HG02759 (cell line): Measurements from ENCODE around the gene LYZL4.

Experiments used
- ATAC-seq: cut with Tn5 transposase; IDR thresholded peaks from one replicate; pipeline ENCODE4 v1.9.1; 2021; ENCODE audit warnings: mild to moderate bottlenecking, moderate library complexity; ENCODE audit not compliant: unreplicated experiment

The LYZL4 gene

DNA sequence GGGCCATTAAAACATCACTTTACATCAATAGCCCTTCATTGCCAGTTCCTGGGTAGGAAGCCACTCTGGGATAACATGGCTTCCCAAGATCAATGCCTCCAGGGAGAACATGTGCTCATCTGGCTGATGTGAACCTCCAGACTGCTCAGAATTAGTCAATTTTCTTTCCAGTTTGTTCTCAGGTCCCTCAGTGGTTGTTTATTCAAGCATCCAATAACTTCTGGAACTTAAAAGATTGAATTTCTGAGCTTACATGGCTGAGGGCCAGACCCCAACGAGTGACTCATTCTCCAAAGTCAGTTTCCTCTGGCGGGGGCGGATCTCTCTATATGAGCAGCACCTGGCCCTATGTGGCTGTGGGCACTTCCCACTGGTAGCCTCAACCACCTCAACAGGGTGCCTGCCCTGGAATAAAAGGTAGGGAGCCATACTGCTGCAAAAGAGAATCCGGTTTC, 34.0 kb downstream of the LYZL4 start:
- no peak for ATAC-seq

DNA sequence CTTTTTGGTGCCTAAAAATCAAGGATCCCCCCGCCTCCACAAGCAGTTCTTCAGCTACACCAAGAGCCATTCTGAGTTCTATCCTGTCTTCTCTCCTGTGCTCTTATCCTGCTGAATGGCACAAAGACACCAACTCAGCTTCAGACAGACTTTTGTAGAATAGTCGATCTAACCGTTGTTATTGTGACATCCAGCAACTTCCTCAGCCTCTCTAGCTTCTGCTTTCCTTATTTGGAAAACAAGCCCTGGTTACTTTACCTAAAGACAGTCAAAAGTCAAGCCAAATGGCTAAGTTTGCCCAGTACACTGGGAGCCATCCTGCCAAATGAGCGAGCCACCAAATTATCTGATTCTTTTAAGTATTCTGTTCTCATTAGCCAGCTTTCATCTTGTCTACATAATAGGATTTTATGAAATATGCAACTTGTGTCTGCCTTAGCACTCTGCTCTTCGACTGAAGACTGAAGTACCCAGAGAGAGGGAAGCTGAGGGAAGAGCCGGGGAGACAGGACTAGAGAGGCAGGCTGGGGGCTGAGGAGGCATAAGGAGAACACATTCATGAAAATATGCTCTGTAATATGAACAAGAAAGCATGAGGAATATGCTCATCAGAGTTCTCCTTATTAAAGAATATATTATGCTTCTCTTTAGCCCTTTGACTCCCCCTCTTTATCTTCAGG, 35.1 kb downstream of the LYZL4 start:
- no peak for ATAC-seq

DNA sequence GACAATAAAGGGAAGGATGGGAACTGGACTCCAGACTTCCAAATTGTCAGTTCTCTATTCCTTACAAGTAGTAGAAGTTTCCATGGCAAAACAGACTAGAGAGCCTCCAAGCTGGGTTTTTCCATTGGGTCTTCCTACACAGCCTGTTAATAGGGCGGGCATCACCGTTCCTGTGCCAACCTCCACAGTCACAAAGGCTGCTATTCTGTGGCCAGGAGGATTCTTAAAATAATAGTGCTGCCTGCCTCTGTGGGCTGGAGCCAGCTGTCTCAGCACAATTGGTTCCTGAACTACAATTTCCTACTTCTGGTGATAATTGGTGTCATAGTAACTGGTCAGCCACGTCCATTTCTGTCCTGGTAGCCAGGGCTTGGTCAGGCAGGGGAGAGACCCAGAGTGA, 38.6 kb downstream of the LYZL4 start:
- ATAC-seq, result no peak

DNA sequence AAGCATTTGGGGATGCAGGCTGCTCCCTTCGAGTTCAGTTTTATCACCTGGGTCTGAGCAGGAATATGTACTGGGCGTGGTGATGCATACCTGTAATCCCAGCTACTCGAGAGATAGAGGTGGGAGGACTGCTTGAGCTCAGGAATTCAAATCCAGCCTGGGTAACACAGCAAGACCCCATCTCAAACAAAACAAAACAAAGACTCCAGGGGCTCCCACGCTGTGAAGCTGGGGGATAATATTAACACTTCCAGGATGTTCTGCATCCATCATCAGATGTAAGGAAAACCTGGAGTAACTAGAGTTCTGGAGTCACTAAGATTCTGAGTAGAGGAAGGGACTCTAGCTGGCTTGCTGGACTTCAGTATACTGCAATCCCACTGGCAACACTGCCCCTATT, 40.6 kb downstream of the LYZL4 start:
- no peak for ATAC-seq

DNA sequence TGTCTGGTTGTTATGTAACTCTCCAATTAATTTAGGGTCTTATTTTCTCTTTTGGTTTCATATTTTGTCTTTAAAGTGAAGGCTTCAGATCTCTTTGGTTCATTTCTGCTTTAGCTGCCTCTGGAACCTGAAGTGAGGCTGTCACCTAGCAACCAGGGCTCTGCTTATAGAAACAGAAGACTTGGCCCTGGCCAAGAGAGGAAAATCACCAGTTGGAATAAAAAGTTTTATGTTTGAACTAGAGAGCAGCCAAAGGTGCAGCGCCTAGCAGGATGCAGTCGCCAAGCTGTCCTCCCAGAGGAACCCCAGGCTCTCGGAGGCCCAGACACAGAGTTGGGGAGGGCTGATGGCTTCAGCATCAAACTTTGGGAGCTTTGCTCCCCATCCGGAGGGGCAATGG, 41.1 kb downstream of the LYZL4 start:
- ATAC-seq, result no peak

DNA sequence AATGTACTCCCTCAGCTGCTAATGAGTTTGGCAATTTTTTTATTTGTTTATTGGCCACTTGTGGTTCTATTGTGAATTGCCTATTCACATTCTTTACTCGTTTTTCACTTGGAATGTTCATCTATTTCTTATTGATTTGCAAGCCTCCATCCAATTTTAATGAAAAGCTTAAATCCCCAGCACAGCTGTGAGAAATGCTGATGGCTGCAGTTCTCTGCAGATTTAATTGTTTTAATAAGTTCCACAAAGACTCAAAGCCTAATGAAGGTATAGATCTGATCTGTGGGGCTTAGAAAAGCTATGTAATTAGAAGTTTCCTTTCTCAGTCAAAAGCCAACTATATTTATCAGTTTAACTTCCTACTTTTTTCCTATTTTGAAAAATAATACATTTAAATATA, 41.5 kb downstream of the LYZL4 start:
- ATAC-seq, result no peak

DNA sequence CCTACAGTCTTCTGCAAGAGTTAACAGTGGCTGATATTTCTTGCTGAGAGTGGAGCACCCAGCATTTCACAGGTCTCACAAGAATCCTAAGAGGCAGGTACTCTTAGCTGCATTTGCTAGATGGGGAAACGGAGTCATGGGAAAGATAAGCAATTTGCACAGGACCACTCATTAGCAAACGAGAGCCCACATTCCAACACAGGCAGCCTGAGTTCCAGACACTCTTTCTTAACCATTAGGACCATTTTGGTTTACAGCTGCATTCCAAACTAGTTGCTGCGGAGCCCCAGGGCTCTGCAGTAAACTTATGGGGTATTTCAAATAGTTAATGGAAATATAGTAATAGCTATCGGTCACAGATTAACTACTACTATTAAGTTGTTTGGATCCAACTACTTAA, 42.5 kb downstream of the LYZL4 start:
- ATAC-seq, result no peak

DNA sequence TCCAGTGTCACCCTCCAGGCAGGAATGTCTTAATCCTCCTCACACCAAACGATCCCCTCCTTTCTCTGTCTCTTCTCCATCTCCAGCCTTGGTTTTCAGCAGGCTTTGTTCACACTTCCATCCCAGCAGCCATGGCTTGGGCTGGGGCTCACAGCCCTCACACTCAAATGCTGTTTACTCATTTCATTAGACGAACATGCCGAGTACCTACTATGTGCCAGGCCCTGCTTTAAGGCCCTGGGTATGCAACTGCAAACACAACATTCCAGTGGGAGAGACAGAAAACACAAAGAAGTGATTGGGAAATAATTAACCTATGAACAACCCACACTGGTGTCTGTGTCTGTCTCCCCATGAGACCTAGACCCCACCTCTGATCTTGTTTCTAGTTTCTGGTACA, 43.9 kb downstream of the LYZL4 start:
- no peak for ATAC-seq

DNA sequence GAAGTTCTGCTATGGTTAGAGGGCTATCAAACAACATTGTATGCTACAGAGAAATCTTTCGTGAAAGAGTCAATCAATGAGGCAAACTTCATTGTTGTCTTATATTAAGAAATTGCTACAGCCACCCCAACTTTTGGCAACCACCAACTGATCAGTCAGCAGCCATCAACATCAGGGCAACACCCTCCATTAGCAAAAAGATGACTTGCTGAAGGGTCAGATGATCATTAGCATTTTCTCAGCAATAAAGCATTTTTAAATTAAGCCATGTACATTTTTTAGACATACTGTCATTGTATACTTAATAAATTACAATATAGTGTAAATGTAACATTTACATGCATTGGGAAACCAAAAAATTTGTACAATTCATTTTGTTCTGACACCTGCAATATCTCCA, 53.1 kb downstream of the LYZL4 start:
- no peak for ATAC-seq

DNA sequence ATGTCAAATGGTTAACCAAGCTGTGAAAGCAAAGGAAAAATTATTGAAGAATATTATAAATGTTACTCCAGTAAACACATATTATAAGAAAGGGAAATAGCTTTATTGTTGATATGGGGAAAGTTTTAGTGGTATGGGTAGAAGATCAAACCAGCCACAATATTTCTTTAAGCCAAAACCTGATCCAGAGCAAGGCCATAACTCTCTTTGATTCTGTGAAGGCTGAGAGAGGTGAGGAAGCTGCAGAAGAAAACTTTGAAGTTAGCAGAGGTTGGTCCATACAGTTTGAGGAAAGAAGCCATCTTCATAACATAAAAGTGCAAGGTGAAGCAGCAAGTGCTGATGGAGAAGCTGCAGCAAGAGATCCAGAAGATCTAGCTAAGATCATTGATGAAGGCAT, 54.8 kb downstream of the LYZL4 start:
- no peak for ATAC-seq

DNA sequence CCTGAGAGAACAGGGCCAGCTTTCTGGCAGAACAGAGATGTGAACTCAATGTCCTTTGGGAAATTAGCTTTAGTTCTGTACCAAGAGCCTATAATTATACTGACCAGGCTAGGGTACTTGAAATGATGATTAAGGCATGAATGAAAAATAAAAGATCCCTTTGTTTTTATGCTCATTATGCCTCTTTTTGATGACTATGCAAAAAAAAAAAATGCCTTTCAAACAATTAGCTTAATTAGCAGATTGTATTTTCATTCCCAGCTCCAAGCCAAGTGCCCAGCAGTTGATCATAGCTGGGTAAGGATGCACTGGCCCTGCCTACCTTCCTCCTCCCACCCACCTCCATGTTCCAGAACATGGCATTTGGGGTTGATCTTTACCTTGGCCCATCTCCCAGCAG, 56.8 kb downstream of the LYZL4 start:
- ATAC-seq, result no peak

DNA sequence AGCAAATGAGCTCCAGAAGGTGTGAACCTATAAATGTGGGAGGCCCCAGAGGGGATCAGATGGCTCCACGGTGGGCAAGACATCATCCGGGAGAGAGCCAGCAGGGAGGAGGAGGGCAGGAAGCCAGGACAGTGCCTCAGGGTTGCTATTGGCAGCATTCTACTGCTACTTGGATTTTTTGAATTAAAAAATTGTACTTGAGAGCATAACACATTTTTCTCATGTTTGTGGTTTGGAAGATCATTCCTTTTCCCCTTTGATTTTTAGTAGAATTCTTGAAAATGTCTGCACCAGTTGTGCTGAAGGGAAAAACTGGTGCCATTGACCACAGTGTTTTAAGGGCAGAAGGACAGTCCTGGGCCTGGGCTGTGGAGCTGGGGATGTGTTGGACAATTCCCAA, 59.2 kb downstream of the LYZL4 start:
- ATAC-seq, result no peak

DNA sequence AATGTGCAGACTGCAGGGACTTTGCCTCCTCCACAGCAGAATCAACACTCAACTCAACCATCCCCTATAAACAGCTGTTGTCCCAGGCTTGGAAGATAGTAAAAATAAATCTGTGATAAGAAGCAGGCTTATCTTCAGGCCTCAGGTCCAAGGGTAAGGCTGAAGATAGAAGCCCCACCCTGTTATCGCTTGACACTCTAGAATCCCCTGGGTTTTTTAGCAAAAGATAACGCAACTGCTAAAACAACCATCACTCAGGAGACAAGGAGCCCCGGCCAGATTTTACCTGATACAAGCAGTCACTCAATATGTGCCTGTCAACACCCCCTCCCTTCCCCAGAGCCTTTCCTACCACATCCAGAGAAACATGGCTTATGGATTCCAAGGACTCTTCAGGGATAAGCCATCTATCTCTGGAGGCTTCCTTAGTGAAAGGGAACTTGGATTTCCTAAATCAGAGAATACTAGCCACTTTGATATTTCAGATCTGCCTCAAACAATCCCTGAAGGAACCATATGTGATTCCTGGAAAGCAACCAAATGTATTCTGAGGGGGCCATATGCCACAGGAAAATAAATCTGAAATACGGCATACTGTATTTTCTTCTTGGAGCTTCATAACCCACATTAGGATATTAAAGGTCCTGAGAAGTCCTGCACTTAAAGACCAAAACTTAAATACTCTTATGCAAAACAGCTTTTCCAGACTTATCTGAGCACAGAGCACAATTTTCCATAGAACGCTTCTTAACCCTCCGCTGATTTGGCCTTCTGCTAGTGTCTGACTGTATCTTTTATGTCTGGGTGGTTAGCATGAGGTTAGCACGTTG, 60.4 kb downstream of the LYZL4 start:
- no peak for ATAC-seq

DNA sequence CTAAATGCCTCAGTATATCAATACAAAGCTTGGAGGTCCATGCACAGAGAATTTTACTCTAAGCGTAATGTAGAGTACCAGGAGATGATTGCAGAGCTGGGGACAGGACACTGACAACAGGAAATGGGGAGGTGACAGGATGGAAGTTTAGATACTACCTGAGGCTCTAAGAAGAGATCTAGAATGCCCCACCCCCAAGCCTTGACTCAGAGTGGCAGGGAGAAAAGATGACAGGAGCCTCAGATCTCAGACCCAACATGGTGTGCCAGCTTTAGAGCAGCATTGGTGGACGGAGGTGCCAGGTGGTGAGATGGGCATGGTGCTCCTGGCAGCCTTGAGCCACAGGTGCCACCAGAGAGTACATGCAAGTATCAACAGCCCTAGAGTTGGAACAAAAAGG, 62.5 kb downstream of the LYZL4 start:
- no peak for ATAC-seq
